NCI-H2081 treated with DMSO at 0.1 percent for 48 hours (cell line): ENCODE data around the gene SPATA33.

Source experiments
- DNase-seq: peaks from one replicate; lab custom pipeline; 2025; lab: John Stamatoyannopoulos, UW

The SPATA33 gene

DNA sequence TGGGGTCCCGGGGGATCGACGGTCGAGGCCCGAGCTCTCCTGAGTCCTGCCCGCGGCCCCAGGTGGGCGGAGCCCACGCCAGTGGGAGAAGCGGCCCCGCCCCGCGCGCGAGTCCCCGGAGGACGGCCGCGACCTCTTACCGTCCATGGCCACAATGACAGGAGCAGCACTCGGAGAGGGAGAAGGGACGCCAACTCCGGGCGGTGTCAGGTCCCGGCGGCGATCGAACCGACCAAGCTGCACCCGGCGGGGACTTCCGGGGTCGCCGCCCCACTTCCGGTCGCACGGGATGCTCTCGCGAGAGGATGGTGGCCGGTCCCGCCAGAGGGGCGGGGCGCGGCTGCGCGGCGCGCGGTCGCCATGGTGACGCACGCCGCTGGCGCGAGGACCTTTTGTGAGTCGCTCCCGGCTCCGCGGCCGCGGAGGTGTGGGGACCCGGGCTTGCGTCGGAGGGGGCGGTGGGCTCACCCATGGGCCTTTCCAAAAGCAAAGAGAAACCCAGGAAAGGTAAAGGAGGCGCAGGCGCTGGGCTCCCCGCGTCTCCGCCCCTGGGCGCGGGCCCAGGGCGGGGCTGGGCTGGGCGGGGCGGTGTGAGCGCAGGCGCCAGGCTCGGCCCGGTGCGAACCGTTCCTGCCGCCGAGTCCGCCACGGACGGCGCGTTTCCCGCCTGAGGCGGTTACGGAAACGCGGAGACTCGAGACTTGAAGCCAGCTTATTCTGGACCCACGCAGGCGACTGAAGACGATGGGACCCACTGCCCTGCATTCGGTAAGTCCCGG is at the start of gene SPATA33, which contains the start of gene CHMP1A:
Gene SPATA33 (plus strand): TSS at position 395 of the 779 bp plus-strand sequence. CDS start 76 bp downstream, at position 471.
Gene CHMP1A (minus strand): TSS at position 267 of the 779 bp plus-strand sequence. CDS start 120 bp downstream, at position 147.
- DNase-seq: peak; percentile 17

DNA sequence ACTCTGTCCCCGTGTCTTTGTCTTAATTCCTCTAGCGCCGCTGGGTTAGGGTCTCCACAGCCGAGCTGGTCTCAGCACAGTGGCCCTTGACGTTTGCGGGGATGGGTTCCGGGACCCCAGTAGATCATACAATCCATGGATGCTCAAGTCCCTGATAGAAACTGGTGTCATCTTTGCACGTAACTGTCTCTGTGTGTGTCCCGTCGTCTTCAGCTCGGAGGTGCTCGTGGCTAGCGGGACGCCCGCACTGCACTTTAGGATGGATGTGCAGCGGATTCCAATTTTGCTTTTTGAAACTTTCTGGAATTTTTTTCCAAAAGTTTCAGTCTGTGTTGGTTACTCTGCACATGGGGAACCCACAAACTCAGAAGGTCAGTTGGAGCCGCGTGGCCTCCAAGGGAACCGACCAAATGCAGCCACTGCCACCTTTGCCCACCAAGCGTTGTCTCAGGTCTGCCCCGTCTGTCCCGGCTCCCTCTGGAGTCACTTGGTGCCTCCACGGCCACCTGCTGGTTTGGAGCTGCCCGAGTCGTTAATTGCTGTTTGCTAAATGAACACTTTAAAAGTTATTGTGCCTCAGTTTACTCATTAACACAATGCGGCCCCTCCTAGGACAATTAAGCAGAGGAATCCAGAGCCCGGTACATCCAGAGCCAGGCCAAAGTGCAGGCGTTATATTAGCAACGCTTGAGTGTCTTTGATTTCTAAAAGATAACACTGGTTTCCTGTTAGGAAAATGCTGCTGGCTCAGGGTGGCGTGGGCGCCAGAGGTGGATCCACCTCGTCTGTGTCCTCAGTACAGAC is 49.5 kb upstream of the SPATA33 start:
- DNase-seq: no peak

DNA sequence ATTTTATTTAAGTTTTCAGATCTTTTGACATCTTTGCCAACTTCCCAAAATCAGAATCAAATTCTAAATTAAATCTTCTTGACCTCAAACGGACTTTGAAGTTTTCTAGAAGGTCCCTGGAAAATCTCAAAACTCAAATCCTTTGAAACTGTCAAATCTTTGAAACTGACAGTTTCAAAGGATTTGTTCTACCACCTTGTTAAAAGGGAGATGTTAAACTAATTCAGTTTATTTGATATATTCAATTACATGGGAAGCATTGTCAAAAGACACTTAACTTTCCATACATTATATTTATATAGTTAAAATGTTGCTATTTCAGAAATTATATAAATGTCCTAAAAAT is 47.6 kb upstream of the SPATA33 start:
- DNase-seq: no peak

DNA sequence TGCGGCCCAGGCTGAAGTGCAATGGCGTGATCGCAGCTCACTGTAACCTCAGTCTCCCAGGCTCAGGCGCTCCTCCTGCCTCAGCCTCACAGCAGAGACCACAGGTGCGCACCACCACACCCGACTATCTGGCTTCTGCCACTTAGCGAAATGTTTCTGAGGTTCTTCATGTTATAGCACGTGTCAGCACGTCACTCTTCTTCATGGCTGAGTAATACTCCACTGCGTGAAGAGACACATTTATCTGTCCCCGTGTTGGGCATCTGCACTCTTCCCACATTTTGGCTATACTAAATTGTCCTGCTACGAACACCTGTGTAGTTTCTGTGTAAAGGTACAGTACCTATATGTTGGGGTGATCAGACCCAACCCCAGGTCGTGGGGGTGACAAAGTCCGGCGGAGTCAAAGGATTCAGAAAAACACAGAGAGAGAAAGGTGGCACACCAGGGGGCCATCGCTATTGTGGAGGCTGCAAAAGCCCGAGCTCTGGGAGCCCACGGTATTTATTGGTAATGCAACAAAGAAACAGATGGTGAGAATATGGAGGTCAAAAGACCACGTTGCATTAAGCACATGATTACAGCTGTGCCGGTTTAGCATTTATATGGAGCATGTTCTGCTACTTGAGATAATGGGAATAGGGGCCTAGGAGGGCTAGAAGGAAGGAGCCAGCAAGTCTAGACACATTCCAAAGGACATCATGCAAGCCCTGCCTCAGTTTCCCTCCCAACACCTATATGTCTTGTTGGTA is 45.0 kb upstream of the SPATA33 start:
- no peak for DNase-seq

DNA sequence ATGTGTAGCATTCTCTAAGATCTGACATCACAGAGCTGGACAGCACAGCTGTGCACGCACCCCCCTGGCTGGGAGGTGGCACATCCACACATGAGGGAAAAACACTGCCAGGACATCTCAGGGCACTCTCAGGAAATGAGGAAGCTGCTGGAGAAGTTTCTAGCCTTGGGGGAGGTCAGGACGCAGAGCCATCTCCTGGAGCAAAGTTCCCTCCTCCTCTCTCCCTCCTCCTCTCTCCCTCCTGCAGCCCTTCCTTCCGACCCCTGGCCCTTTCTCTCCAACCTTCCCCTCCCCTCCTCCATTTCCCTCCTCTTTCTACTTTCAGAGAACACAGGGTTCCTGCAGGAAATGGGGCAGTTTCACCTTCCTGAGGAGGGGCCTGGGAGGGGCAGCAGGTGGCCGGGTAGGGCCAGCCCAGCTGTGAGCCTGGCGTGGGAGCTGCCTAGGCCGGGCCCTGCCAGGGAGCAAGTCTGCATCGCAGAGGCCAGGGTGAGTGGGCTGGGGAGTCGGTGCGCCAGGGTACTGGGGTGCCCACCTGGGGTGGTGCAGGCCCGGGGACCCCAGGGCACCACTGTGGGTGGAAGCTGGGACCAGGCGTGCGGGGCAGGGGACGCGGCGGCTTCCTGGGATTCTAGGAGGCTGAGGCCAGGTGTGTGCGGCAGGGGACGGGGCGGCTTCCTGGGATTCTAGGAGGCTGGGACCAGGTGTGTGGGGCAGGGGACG is 44.2 kb upstream of the SPATA33 start, which contains the start of gene DPEP1:
Gene DPEP1 (plus strand): TSS at position 412 of the 723 bp plus-strand sequence. CDS start 16,769 bp downstream, outside the sequence.
- DNase-seq: no peak

DNA sequence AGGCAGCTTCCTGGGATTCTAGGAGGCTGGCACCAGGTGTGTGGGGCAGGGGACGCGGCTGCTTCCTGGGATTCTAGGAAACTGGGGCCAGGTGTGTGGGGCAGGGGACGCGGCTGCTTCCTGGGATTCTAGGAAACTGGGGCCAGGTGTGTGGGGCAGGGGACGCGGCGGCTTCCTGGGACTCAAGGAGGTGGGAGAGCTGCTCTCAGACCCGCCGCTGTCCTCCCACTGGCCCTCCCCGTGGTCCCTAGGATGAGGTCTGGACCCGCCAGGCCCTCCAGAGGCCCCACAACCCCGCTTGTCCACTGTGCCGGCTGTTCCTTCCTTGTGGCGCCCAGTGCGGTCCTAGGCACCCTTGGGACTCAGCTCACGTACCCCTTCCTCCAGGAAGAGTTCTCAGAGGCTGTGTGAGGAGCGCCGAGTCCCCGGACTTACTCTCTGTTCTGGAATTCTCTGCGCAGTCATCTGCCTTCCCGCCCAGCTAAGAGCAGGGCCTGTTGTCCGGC is 43.6 kb upstream of the SPATA33 start:
- no peak for DNase-seq

DNA sequence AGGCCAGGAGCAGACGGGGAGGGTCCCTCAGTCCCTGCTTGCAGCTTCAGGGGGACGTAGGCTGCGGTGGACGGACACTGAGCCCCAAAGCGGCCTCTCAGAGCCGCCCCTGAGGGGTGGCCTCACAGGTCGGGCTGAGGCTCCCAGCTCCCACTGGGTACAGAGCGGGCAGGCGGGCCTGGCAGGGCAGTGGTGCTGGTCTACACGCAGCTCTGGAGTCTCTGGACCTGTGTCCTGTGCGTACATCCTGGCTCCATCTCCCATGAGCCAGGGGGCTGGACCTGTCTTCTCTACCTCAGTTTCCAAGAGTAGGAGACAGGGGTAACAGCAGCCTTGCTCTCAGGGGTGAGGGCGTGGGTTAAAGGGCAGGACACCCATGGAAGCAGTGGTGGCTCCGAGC is 42.5 kb upstream of the SPATA33 start:
- no peak for DNase-seq

DNA sequence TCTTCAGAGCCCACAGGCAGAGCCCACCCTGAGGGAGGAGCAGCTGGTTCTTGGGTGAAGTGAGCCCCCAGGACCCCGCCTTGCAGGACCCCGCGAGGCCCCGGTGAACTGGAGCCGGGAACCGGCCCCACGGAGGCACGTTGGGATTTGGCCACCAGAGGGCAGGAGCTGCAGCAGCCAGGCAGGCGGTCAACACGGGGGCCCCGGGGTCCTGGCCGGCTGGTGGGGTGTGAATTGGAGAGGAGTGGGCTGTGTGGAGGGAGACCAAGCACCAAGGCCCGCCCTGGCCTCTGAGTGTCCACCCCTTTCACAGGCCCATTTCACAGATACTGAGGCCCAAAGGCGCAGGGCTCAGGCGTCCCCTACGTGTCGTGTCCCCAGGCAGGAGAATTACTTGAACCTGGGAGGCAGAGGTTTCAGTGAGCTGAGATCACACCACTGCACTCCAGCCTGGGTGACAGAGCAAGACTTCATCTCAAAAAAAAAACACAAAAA is 42.0 kb upstream of the SPATA33 start:
- DNase-seq: no peak

DNA sequence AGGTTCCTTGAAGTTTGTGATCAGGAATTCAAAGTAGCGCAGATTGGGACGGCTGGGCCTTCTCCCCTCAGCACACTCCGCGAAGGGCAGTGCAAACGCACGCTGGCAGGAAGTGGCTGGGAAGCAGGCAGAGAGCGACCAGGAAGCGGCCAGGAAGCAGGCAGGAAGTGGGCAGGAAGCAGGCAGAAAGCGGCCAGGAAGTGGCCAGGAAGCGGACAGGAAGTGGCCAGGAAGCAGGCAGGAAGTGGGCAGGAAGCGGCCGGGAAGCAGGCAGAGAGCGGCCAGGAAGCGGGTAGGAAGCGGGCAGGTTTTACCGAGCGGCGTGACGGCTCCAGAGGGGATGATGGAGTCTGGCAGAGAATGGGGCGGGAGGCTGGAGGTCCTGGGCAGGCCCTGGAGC is 41.0 kb upstream of the SPATA33 start:
- no peak for DNase-seq

DNA sequence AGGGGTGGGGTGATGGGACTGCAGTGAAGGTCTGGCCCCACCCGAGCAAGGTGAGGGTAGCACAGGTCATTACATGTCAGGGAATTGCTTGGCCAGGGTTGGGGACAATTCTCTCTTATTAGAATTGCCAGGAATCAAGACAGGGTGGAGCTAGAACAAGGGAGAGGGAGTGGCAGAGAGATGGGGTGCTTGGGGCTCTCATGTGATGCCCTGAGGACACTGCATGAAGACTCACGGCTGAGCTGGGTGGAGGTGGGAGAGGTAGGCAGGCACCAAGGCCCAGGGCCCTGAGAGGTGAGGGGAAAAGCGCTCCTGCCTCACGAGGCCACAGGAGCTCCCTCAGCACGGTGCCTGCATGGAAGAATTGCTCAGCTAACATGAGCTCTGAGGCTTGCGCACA is 40.6 kb upstream of the SPATA33 start:
- DNase-seq: no peak

DNA sequence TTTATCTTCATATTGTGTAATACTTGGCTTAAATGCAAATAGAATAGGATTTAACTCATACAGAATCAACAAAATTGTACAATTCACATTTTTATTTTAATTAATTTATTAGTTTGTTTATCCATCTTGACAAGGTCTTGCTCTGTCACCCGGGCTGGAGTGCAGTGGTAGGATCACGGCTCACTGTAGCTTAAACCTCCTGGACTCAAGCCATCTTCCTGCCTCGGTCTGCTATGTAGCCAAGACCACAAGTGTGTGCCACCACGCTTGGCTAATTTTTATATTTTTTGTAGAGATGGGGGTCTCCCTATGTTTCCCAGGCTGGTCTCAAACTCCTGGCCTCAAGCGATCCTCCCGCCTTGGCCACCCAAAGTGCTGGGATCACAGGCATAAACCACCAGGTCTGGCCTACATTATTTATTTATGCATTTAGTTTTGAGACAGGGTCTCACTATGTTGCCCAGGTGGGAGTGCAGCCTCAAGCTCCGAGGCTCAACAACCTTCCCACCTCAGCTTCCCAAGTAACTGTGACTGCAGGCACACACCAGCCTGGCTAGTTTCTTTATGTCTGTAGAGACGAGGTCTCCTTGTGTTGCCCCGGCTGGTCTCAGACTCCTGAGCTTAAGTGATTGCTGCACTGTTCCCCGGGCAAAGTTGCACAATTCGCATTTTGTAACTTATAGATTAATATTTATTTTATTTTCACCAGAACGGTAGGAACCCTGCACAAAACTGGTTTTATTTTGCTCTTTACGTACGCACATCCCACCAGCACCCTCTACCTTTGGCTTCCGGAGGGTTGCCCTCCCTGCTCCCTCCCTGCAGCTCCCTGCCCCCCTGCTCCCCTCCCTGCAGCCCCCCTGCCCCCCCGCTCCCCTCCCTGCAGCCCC is 39.3 kb upstream of the SPATA33 start:
- no peak for DNase-seq

DNA sequence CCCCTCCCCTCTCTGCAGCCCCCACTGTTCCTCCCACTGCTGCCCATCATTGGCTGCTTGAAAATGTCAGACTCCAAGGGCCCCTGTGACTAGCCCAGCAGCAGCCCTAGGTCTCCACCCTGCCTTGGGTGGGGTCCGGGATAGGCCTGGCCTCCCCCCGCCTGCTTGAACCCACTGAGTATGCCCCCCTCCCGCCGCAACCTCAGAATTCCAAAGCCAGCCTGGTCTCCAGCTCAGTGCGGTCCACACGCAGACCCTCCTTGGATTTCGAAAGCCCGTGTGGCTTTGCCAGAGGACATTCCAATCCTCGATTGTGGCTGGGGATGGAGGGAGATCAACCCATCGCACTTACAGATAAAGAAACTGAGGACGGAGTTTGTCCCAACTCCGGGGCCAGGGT is 37.8 kb upstream of the SPATA33 start:
- no peak for DNase-seq

DNA sequence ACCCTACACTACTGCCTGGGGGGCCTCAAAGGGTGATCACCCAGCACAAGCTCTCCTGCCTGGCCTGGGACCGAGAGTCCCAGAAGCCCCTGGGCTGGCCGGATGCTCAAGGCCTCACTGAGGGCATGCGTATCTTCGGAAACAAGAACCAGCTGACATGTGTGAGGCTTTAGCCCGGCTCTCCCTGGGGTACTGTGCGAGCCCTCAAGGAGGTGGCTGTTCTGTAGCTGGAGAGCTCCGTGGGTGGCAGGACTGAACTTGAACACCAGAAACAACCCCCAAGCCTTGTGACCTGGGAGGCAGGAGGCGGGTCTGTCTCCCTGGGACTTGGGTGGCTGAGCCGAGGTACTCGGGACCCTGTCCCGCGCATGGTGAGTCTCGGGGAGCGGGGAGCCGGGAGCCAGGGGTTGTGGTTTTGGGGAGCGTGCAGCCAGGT is 37.2 kb upstream of the SPATA33 start:
- no peak for DNase-seq

DNA sequence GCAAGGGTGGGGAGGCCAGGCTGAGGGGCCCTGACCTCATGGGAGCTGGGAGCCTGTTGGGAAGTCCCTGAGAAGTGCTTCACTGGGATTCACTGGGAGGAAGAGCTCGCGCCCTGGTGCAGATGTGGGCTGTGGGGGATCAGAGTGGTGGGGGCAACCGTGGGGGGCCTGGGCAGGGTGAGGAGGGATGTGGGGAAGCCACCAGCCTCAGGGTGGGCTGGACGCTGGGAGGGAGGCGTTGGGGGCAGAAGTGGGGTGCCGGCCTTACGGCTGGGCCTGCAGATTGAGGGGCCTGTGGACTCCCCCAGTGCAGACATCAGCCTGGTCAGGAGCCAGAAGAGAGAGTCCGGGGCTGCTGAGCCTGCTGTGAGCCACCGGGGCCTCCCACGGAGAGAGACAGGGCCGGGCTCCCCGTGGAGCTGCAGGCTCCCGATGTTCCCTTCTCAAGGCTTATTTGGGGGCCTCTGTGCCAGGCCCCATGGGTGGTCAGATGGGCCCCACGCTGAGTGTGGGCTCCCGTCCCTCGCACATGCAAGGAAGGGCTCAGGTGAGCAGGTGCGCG is 36.4 kb upstream of the SPATA33 start:
- DNase-seq: no peak

DNA sequence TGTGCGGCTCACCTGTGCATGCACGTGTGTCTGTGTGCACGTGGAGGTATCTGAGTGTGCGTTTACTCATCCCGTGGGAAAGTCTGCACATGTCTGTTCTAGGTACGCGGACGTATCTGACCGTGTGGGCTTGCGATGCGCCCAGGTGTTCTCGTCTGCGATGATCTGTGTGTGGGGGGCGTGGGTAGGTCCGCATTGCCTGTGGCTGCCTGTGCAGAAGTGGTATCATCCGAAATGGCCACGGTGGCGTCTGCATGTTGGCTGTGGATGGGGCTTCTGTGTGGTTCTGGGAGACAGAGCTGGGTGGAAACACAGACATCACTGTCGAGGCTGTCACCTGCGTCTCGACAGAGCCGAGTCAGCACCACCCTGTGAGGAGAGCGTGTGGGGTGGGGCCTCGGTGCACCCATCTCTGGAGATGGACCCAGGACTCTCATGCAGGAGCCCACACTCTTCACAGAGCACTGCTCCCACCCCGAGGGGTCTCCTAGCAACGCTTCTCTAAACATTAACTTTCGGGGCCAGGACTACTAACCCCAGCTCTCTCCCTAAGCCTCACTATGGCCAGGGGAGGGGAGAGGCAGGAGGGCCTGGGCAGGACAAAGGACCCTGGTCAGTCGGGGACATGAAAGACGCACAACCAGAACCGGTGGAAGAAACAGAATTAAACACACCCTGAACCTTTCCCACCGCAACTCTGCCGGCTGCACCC is 35.8 kb upstream of the SPATA33 start:
- DNase-seq: no peak

DNA sequence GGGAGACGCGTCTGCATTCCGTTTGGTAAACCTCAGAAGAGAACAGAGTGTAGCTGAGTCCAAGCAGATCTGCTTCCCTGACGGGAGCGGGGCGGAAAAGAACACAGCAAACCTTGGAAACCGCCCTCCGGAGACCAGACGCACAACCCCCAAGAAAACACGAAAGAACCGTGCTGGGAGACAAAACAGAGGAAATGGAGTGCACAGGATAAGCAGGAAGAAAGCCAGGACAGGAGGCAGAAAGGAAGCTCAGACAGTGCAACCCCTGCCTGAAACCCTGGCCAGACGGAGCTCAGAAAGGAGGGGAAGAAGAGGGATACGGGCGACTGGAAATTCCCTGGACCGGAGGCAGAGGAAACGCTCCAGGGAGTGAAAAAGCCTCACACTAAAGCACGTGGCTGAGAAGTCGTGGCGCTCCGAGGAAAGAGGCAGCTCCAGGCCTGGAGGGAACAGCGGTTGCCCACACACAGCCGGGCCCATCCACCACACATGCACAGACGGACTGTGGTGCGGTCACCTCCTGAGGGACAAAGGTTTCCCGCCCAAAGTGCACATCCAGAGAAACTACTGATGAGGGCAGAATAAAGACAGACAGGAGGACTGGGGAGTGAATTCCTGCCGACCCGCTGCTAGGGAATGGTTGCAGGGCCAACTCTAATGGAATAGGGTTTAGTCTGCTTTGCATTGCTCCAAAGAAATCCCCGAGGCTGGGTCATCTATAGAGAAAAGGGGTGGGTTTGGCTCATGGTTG is 34.0 kb upstream of the SPATA33 start:
- no peak for DNase-seq

DNA sequence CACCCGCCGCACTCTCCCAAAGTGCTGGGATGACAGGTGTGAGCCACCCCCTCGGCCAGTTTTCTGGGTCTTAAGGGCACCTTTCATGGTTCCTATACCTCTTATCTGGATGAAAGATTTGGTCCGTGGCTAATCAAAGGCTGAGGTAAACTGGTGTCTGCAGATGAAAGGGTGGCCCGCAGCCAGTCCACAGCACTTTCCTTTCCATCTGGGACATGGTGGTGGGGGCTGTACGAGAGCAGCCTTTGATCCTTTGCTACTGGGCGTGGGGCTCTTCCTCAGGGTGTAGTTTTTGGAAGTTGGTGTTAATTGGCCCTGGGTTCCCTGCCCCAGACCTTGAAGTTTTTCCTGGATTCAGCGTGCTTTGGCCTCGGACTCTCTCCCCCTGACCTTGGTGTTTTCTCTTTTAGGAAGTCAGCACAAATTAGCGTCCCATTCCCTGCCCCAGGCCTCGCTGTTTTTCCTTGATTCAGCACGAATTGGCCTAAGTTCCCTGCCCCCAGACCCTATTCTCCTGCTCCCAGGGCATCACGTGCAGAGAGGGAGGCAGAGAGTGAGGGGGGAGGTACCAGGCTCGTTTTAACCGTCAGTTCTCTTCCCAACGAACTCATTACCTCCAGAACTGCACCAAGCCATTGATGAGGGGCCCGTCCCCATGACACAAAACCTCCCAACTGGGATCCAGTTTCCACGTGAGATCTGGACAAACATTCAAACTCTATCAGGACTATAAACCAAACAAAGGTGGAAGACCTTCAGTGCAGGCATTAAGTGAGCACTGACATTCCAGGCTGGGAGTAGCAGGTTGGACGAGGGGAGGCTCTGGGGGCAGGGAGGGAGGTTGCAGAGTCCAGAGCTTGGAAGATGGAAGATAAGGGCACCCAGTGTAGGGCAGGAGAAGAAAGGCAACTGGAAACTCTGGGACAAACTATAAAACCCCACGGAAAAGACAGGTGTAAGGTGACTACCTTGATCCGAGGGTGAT is 32.6 kb upstream of the SPATA33 start:
- DNase-seq: no peak
